GM12891 (cell line): ENCODE data around the gene CD59.

Source experiments
- POLR2A ChIP-seq: IDR thresholded peaks from 2 replicates; pipeline ENCODE4 v1.6.1; 2011; ENCODE audit warnings: low read depth, low read length, control low read depth
- POLR2AphosphoS5 ChIP-seq: IDR thresholded peaks from 2 replicates; pipeline ENCODE4 v1.6.1; 2011; ENCODE audit warnings: low read depth, low read length, control low read depth
- SPI1 ChIP-seq: IDR thresholded peaks from 2 replicates; pipeline ENCODE4 v1.6.1; 2011; ENCODE audit warnings: low read depth, low read length, control low read depth
- TAF1 ChIP-seq: IDR thresholded peaks from 2 replicates; pipeline ENCODE4 v1.6.1; 2011; ENCODE audit warnings: low read depth, low read length, control low read depth

- TF ChIP-seq POLR2AphosphoS5: 0 out of 2 replicates have a peak, but pooled peaks have one; percentile 15
- no peak for TF ChIP-seq POLR2A
- peak; percentile 81 for TF ChIP-seq SPI1
- TF ChIP-seq TAF1: no peak
Observed at GRCh38 chr11:33735271-33736147, 714 bp downstream of the CD59 start.
